Upper lobe of left lung (tissue), 4 donors: ENCODE results near the gene ITPA.

Source experiments
- EP300 ChIP-seq, 4 donors: sonication (generic); formaldehyde crosslinking; IDR thresholded peaks; one replicate each; pipeline ENCODE4 v1.5.1; 2017; ENCODE audit warnings: antibody characterized with exemption in 4 of 4, control low read depth in 2 of 4
- POLR2A ChIP-seq, 4 donors: fragments of 450-650 bp; IDR thresholded peaks; one replicate each; pipeline ENCODE4 v1.5.1; 2016 to 2017; ENCODE audit warnings: antibody characterized with exemption in 4 of 4, mild to moderate bottlenecking in 2 of 4
- POLR2AphosphoS5 ChIP-seq, 2 donors: sonication (generic); formaldehyde crosslinking; IDR thresholded peaks; one replicate each; pipeline ENCODE4 v1.5.1; 2017; ENCODE audit warnings: antibody characterized with exemption in 2 of 2
- TF ChIP-seq, protein P1 (sequence below), 6 experiments: fragments of 450-650 bp in 4 of 6; fragments of 200-600 bp in 2 of 6; sonication (generic) in 2 of 6; IDR thresholded peaks; one replicate each; pipeline ENCODE4 v1.5.1; 2016 to 2019; ENCODE audit warnings: antibody characterized with exemption in 6 of 6

DNA sequence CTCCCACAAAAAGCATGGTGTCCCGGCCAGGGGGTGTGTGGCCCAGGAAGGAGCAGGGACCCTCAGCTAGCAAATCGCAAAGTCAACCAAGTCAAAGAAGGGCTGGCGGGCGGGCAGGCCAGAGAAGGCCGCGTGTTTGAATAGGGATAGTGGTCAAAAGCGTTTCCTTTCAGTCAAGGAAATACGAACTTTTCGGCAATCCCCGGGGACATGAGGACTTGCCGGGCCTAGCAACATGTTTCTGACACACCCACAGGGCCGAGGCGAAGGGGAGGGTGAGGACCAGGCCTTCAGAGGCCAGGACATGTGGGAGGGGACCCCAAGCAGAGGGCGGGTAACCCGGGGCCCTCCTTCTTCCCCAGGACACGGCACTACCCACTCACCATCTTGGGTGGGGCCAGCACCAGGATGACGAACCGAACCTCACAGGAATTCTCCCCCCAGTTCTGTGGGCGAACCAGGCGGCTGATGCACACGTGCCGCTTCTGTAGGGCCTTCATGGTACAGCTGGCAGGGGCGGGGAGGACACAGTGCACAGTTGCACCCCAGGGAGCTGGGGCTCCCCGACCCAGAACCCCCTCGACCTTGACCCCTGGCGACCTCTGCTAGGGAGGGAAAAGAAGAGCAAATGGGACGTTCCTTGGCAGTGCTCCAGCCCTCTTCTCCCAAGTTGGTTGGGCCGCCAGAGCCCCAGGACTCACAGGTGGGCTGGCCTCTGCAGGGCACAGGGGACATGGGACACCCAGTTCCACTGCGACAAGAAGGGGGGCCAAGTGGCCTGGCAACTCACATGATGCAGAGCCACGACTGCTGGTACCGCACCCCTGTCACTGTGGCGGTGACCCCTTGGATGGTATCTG is 24.1 kb downstream of the ITPA start:
- no peak for TF ChIP-seq POLR2AphosphoS5 (IDR thresholded peaks at IDR 0.05)
- TF ChIP-seq, protein P1, sequence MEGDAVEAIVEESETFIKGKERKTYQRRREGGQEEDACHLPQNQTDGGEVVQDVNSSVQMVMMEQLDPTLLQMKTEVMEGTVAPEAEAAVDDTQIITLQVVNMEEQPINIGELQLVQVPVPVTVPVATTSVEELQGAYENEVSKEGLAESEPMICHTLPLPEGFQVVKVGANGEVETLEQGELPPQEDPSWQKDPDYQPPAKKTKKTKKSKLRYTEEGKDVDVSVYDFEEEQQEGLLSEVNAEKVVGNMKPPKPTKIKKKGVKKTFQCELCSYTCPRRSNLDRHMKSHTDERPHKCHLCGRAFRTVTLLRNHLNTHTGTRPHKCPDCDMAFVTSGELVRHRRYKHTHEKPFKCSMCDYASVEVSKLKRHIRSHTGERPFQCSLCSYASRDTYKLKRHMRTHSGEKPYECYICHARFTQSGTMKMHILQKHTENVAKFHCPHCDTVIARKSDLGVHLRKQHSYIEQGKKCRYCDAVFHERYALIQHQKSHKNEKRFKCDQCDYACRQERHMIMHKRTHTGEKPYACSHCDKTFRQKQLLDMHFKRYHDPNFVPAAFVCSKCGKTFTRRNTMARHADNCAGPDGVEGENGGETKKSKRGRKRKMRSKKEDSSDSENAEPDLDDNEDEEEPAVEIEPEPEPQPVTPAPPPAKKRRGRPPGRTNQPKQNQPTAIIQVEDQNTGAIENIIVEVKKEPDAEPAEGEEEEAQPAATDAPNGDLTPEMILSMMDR (IDR thresholded peaks at IDR 0.05) = no peak
- TF ChIP-seq EP300 (IDR thresholded peaks at IDR 0.05) = no peak
- no peak for TF ChIP-seq POLR2A (IDR thresholded peaks at IDR 0.05)
